SKM-1 (cell line): ENCODE results near the gene IQCN.
A peak's percentile ranks its signal among the peaks of the same experiment; 100 is the strongest.

Experiments
- DNase-seq: peaks from one replicate; lab custom pipeline; 2025; ENCODE audit not compliant: unreplicated experiment; lab: John Stamatoyannopoulos, UW

The IQCN gene, protein sequence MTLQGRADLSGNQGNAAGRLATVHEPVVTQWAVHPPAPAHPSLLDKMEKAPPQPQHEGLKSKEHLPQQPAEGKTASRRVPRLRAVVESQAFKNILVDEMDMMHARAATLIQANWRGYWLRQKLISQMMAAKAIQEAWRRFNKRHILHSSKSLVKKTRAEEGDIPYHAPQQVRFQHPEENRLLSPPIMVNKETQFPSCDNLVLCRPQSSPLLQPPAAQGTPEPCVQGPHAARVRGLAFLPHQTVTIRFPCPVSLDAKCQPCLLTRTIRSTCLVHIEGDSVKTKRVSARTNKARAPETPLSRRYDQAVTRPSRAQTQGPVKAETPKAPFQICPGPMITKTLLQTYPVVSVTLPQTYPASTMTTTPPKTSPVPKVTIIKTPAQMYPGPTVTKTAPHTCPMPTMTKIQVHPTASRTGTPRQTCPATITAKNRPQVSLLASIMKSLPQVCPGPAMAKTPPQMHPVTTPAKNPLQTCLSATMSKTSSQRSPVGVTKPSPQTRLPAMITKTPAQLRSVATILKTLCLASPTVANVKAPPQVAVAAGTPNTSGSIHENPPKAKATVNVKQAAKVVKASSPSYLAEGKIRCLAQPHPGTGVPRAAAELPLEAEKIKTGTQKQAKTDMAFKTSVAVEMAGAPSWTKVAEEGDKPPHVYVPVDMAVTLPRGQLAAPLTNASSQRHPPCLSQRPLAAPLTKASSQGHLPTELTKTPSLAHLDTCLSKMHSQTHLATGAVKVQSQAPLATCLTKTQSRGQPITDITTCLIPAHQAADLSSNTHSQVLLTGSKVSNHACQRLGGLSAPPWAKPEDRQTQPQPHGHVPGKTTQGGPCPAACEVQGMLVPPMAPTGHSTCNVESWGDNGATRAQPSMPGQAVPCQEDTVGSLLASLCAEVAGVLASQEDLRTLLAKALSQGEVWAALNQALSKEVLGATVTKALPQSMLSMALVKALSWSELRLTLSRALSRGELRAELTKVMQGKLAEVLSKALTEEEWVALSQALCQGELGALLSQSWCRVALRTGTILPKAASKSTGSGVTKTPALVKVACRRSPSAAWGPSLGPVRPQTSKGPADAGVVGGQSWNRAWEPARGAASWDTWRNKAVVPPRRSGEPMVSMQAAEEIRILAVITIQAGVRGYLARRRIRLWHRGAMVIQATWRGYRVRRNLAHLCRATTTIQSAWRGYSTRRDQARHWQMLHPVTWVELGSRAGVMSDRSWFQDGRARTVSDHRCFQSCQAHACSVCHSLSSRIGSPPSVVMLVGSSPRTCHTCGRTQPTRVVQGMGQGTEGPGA (N-terminal part only)

DNA sequence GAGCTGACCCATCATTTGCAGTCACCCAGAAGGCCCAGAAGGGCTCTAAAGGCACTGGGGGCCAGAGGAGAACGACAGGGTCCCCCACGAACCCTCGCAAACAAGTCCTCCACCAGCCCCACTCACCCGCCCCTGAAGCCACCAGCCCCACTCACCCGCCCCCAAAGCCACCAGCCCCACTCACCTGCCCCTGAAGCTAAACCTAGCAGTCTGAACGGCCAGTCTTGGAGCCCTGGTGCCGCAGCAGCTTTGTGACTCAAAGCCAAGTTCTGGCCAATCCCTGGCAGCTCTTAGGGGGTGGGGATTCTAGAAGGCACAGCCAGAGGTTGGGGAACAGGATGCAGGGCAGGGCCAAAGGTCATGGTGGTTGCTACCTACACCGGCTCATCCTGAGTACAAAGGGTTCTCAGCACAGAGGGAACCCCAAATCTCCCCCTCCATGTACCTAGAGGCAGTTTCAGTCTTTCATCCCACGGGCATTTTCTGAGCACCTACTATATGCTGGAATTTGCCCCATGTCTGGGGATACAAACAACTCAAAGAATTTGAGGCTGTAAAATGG, at the start of gene IQCN:
Gene IQCN, minus strand, starts transcription at position 234 of the 562 bp plus-strand sequence. CDS start 4,974 bp downstream, outside the sequence.
- no peak for DNase-seq

GRCh38 chr19:18322759-18323460, 48.7 kb upstream of the IQCN start, which contains the start of gene LSM4:
TSS of gene LSM4 (minus strand) at chr19:18323076. CDS start at chr19:18323020, 56 bp downstream.
- DNase-seq = peak; percentile 95

DNA sequence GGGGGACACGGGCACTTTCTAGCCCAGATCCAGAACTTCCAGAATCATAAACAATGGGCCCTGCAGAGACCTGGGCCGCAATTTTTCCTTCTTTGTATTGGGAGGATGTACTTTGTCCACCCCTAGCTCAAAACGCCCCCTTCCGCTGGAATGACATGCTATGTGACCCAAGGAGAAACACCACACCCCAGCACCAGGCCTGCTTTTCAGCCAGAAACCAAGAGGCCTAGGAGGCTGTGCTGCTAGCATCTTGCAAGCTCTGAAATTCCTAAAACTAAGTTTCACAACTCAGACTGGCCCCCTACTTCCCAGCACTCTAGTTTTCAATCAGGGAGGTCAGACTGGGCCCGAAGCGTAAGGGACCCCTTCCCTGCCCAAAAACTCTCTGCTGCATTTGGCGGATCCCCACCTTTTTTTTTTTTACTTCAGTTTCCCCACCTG, 48.1 kb upstream of the IQCN start:
- DNase-seq = no peak

DNA sequence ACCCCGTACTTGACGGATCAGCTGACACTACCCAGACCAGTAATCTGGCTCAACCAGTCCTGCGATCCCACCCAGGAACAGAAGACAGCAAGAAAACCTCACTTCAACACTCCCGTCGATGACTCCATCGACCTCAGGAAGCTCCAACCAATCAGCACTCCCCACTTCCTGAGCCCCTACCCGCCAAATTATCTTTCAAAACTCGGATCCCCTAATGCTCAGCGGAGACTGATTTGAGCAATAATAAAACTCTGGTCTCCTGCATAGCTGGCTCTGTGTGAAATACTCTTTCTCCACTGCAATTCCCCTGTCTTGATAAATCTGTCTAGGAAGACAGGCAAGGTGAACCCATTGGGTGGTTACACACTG, 47.5 kb upstream of the IQCN start:
- DNase-seq = no peak

- DNase-seq = no peak
Observed at GRCh38 chr19:18320865-18321733, 46.8 kb upstream of the IQCN start.

- DNase-seq = no peak
Observed at GRCh38 chr19:18319591-18320135, 45.4 kb upstream of the IQCN start.

DNA sequence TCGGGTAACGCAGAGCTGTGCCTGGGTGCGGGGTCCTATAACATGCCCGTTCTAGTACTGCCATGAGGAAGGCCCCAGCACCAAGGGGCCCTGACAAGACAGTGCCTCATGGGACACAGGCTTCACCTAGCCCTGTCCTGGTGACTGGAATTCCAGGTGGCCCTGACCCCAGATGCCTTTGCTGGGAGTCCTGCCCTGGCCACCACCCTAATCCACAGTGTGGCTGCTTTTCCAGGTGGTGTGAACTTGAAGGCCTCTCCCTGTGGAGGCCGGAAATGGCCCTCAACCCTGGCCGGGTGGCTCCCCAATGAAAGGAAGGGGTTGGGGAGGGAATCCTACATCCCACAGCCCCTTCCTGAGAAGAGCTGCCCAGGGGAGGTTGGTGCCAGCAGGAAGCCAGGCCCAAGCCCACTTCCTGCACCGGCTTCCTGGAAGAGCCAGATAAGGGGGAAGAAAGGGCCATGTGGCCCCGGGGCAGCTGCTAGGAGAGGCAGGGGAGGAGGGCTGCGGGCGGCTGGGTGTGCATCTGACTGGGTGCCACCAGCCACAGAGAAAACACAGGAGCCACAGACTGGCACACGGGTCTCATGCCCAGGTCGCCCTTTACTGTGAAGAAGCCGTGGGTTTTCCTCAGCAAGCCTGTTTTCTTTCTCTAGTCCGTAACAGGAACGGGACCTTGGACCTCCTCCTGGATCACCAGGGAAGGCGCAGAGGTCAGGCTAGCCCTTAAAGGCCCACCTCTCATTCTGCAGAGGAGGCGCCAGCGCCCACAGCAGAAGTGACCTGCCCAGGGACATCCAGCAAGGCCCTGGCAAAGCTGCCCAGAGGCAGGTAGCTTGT, 43.9 kb upstream of the IQCN start:
- DNase-seq = peak; percentile 4

DNA sequence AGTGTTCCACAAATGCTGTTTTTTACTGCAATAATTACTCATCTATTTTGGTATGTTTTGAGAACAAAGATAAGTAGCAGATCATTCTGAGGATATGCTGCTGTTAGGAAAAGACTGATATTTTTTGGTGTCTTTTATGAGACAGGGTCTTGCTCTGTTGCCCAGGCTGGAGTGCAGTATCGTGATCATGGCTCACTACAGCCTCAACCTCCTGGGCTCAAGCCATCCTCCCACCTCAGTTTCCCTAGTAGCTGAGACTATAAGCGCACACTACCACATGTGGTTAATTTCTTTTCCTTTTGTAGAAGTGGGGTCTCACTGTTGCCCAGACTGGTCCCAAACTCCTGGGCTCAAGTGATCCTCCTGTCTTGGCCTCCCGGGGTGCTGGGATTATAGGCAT, 39.1 kb upstream of the IQCN start:
- no peak for DNase-seq

GRCh38 chr19:18312092-18312534, 37.9 kb upstream of the IQCN start:
- DNase-seq = no peak

DNA sequence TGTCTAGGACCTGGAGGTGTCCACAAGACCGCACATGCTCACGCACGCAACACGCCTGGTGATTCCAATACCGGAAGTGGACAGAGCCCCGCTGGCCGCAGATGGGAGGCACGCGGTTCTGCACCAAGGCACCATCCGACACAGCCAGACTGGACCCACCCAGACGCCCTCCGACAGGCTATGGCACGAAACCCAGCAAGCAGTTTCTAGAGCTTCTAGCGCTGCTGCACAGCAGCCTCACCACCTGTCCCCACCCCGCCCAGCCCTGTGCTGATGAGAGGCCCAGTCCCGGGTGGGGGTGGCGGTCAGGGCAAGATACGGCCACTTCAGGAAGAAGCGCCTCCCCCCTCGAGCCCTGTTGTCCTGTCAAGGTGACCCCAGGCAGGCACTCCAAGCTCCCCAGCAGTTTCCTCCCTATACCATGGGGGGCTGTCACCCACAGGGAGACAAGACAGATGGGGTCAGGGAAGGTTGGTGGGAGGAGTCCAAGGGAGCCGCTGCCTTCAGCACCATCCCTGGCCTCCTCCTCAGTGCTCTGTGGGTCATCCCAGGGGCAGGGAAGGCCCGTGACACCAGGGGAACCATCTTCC, 37.3 kb upstream of the IQCN start:
- no peak for DNase-seq

GRCh38 chr19:18310966-18311365, 36.7 kb upstream of the IQCN start:
- DNase-seq = no peak

DNA sequence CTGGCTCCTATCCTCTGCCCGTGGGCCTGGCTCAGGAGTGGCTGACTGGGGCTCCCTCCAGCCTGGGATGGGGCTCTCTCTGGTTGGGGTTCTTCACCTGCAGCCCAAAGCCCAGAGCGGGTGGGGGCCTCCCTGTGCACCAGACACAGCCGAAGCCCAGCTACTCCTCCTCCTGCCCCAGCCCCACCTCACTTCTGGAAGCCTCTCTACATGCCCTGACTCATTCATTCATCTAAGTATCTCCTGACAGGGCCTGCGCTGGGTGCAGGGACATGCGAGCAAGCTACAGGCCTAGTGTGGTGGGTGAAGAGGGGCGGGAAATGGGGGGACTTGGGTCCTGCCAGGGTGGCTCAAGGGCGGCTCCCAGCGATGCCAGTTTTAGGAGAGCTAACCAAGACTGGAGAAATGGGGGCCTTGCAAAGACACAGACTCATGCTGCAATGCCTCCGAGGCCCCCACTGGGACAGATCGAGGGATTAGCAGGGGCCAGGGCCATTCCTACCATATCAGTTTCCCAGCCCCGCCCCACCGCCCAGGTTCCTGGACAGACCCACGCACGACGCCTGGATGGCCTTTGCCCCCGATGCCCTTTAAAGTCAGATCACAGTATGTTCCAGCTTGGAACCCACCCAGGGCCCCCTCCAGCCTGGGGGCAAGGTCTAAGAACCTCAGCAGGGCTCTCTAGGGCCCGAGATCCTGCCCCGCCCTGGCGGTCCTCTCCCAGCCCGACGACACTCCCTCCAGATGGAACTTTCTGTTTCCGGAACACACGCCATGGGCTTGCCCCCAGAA, 36.1 kb upstream of the IQCN start:
- DNase-seq = no peak

DNA sequence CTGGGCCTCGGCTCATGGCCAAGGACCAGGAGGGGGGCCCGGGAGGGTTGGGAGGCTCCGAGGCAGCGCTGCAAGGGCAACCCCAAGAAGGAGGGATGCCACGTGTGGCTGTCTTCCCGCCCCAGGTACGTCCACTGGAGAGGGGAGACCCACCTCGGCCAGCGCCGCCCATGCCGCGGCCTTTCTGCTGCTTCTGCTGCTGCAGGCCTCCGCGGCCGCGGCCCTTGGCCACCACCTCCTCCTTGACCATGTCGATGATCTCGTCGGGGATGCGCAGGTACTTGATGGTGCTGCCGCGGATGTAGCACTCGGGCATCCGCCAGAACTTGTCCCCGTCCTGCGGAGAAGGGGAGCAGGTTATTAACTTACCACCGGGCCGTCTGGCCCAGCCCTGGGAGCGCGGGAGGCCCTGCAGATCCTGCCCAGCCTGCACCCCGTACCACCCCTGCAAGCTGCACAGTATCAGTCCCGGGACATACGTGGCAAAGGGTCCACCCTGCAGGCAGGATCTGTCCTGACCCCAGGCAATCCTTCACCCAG, 35.3 kb upstream of the IQCN start:
- DNase-seq = no peak

- no peak for DNase-seq
Observed at GRCh38 chr19:18308948-18309325, 34.7 kb upstream of the IQCN start.

GRCh38 chr19:18308051-18308947, 34.0 kb upstream of the IQCN start:
- DNase-seq = no peak
